Adrenal gland (tissue), 12 donors: Measurements from ENCODE around the gene CIDEC. TPM values are rescaled to one million over a fixed set of nuclear protein-coding genes. Genes with fewer than 3 reads are reported as not detected.

Experiments
- DNase-seq, 7 donors: peaks; one replicate each; pipeline ENCODE4 v3.0.0-alpha.2; 2019 to 2020
- H3K27ac ChIP-seq, 5 donors: fragments of 200-600 bp; sonication (generic) in 4 of 5; 1 replicate in 3 of 5; 2 replicates in 2 of 5; pipeline versions ENCODE4 v1.5.1 to v1.8.0; 2016 to 2020; ENCODE audit warnings: mild to moderate bottlenecking in 1 of 5
- H3K27me3 ChIP-seq: fragments of 200-600 bp; 2 replicates; pipeline ENCODE4 v1.8.0; 2021
- H3K36me3 ChIP-seq, 2 donors: fragments of 200-600 bp; replicated peaks in 1 of 2; 1 replicate in 1 of 2; 2 replicates in 1 of 2; pipeline versions ENCODE4 v1.5.1 to v1.8.0; 2018 to 2022
- H3K4me1 ChIP-seq, 2 donors: fragments of 200-600 bp; replicated peaks in 1 of 2; 1 replicate in 1 of 2; 2 replicates in 1 of 2; pipeline versions ENCODE4 v1.5.1 to v1.8.0; 2018 to 2021
- H3K4me3 ChIP-seq, 4 donors: fragments of 200-600 bp; sonication (generic) in 3 of 4; one replicate each; pipeline ENCODE4 v1.5.1; 2016 to 2018
- H3K9me3 ChIP-seq, 3 donors: fragments of 200-600 bp; sonication (generic) in 1 of 3; replicated peaks in 1 of 3; 1 replicate in 2 of 3; 2 replicates in 1 of 3; pipeline versions ENCODE4 v1.5.1 to v1.8.0; 2016 to 2021
- POLR2A ChIP-seq, 2 donors: fragments of 450-650 bp; IDR thresholded peaks; one replicate each; pipeline ENCODE4 v1.6.1; 2017; ENCODE audit warnings: antibody characterized with exemption in 2 of 2, mild to moderate bottlenecking in 2 of 2, moderate library complexity in 1 of 2
- WGBS, 4 donors: extraction: QIAGEN DNeasy Blood & Tissue Kit in 2 of 4; methylation state at CpG; one replicate each; pipeline versions ENCODE4 v1.1.5 to v1.1.7; 2013 to 2017; 5-methylcytosine and 5-hydroxymethylcytosine counted together
- intact Hi-C, 2 donors: fragments of 100-400 bp; cut with DNase I; formaldehyde crosslinking; loops; one replicate each; pipeline versions ENCODE4 v1.14.1 to v1.15.0; 2022 to 2023
- polyA plus RNA-seq, 3 donors: library from polyadenylated mRNA; stranded (reverse); fragments of 200-250 nt in 2 of 3; fragments of 350-450 nt in 1 of 3; fragmentation: Illumina TruSeq in 1 of 3; extraction: RNeasy Lipid Tissue Mini Kit (QIAGEN cat#74804) in 1 of 3; gene quantifications; one replicate each; pipeline ENCODE4 v1.2.3, GENCODE V29; 2013 to 2014
- total RNA-seq, 9 donors: library from RNA; depleted of rRNA in 4 of 9; stranded (reverse); fragments of >200 nt in 4 of 9; fragments of 120-200 nt in 1 of 9; fragmentation: NEBNext Ultra II Directional in 1 of 9; extraction: Animal tissue kit (Norgen Biotek cat#: 25700) in 1 of 9; gene quantifications; one replicate each; pipeline versions ENCODE4 v1.1.0 to v1.2.4, GENCODE V29; 2013 to 2023
- TF ChIP-seq, protein P1 (sequence below), 6 experiments: fragments of 450-650 bp in 4 of 6; fragments of 200-600 bp in 2 of 6; sonication (generic) in 1 of 6; IDR thresholded peaks; 1 replicate in 5 of 6; 2 replicates in 1 of 6; pipeline versions ENCODE4 v1.5.1 to v1.8.0; 2016 to 2021; ENCODE audit warnings: antibody characterized with exemption in 6 of 6, mild to moderate bottlenecking in 2 of 6, moderate library complexity in 1 of 6
- donor health status: healthy with polysubstance abuse.
- donor health status: Bipolar disorder and iron deficiency.
- donor health status: DM: yes; HTN: yes; CAD: no.
- donor health status: DM: no; HTN: no; CAD: no.
- donor health status: DM: no; HTN: no; CAD: no.
- donor health status: DM: yes; HTN: yes; CAD: no.

The CIDEC gene
- total and polyA plus RNA-seq, 12 donors = 0.22 to 108 (median 1.4) TPM; not detected in 1

DNA sequence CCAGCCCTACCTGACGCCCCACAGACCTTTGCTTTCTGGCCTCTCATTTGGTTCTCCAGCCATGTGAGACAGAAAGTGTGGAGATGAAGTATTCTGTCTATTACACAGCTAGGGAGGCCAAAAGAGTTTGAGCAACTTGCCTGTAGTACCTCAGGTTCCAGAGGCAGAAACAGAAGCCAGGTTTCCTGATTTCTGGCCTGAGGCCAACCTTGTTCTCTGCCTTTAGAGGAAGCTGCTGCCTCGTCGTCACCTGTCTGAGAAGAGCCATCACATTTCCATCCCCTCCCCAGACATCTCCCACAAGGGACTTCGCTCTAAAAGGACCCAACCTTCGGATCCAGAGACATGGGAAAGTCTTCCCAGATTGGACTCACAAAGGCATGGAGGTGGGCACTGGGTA, 26.4 kb upstream of the CIDEC start:
- Histone ChIP-seq H3K4me3 (no peak overlapping the region), H3K36me3 (no peaks in the 10 kb centered on the region), H3K27me3 (no peaks in the 10 kb centered on the region), H3K27ac (no peak overlapping the region), H3K4me1 (no peaks in the 10 kb centered on the region), H3K9me3 (no peaks in the 10 kb centered on the region)
- no peak for DNase-seq
- intact Hi-C loops = no loop called here
- TF ChIP-seq POLR2A (IDR thresholded peaks at IDR 0.05) = no peak
- TF ChIP-seq, protein P1, sequence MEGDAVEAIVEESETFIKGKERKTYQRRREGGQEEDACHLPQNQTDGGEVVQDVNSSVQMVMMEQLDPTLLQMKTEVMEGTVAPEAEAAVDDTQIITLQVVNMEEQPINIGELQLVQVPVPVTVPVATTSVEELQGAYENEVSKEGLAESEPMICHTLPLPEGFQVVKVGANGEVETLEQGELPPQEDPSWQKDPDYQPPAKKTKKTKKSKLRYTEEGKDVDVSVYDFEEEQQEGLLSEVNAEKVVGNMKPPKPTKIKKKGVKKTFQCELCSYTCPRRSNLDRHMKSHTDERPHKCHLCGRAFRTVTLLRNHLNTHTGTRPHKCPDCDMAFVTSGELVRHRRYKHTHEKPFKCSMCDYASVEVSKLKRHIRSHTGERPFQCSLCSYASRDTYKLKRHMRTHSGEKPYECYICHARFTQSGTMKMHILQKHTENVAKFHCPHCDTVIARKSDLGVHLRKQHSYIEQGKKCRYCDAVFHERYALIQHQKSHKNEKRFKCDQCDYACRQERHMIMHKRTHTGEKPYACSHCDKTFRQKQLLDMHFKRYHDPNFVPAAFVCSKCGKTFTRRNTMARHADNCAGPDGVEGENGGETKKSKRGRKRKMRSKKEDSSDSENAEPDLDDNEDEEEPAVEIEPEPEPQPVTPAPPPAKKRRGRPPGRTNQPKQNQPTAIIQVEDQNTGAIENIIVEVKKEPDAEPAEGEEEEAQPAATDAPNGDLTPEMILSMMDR (IDR thresholded peaks at IDR 0.05) = no peak
- WGBS, 4 donors = 88 to 96% (median 94%) methylated on average over 4 to 5 of the region's 5 CpGs

DNA sequence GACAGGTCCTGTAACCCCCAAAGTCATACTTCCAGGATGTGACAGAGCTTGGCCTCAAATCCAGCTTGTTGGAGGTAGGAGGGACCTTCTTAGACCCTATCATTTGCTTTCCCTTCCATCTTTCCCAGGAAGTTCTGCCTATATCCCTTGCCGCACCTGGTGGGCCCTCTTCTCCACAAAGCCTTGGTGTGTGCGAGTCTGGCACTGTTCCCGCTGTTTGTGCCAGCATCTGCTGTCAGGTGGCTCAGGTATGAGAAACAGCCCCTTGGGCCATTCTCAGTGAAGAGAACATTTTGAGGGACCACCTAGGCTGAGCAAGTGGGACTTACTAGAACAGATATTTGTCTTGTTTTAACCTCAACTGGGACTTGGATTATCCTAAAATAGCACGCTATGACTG, 23.9 kb upstream of the CIDEC start:
- Histone ChIP-seq H3K36me3 (no peaks in the 10 kb centered on the region), H3K4me3 (no peak overlapping the region), H3K27ac (no peak overlapping the region), H3K9me3 (no peaks in the 10 kb centered on the region), H3K27me3 (no peaks in the 10 kb centered on the region), H3K4me1 (no peaks in the 10 kb centered on the region)
- no peak for DNase-seq
- intact Hi-C loops = no loop called here
- 92 to 97% (median 95%) methylated on average over 4 of the region's 4 CpGs for WGBS, 4 donors
- no peak for TF ChIP-seq POLR2A (IDR thresholded peaks at IDR 0.05)
- TF ChIP-seq, protein P1 (IDR thresholded peaks at IDR 0.05) = no peak

- no peak for DNase-seq
- H3K27ac ChIP-seq = peak overlapping the region in 3 of 5 donors; percentile 33 to 75 (median 54)
- intact Hi-C loops = no loop called here
- peak overlapping the region in 1 of 4 donors; percentile 5 for H3K4me3 ChIP-seq
- no peaks in the 10 kb centered on the region for H3K27me3 ChIP-seq
- 48 to 55% (median 51%) methylated on average over 4 of the region's 4 CpGs for WGBS, 4 donors
- H3K9me3 ChIP-seq = no peaks in the 10 kb centered on the region
- peaks cover 2 to 3% of the 10 kb centered on the region in 2 donors for H3K4me1 ChIP-seq
- TF ChIP-seq, protein P1 (IDR thresholded peaks at IDR 0.05) = no peak
- TF ChIP-seq POLR2A (IDR thresholded peaks at IDR 0.05) = no peak
- H3K36me3 ChIP-seq = no peaks in the 10 kb centered on the region
These were observed 23.2 kb upstream of the CIDEC start for GRCh38 chr3:9903238-9903624.

- Histone ChIP-seq H3K27ac (peak within 1 kb of the TSS in 3 of 5 donors; percentile 33 to 75 (median 54)), H3K9me3 (no peaks in the 10 kb centered on the region), H3K4me3 (peak within 1 kb of the TSS in 1 of 4 donors; percentile 5), H3K36me3 (no peaks in the 10 kb centered on the region), H3K4me1 (peaks cover 7 to 9% of the 10 kb centered on the region in 2 donors), H3K27me3 (no peaks in the 10 kb centered on the region)
- intact Hi-C loops = no loop called here
- no peak for DNase-seq
- TF ChIP-seq POLR2A (IDR thresholded peaks at IDR 0.05) = no peak
- TF ChIP-seq, protein P1 (IDR thresholded peaks at IDR 0.05) = no peak
- 70 to 82% (median 75%) methylated on average over 5 to 13 of the region's 13 CpGs for WGBS, 4 donors
These were observed 22.6 kb upstream of the CIDEC start, which contains the start of gene IL17RE for GRCh38 chr3:9902372-9903237. IL17RE (plus strand) TSS chr3:9902848; CDS start chr3:9902933, 85 bp downstream.
